ENCODE results near the gene PFKP.

PFKP gene

GRCh38 chr10:3179174-3179573 lies 111.8 kb downstream of the PFKP start:
- no peak overlapping the region for H3K4me3 ChIP-seq (ENCODE audit: low read depth, low read length)

- H3K4me3 ChIP-seq (ENCODE audit: low read depth, low read length), result no peak overlapping the region
Measured at GRCh38 chr10:3180355-3181025, 113.1 kb downstream of the PFKP start.

GRCh38 chr10:3185386-3185785 lies 118.0 kb downstream of the PFKP start:
- H3K4me3 ChIP-seq (ENCODE audit: low read depth, low read length), result no peak overlapping the region

- H3K4me3 ChIP-seq (ENCODE audit: low read depth, low read length), result no peak overlapping the region
Measured at GRCh38 chr10:3186368-3186767, 119.0 kb downstream of the PFKP start.

All from iPS-11a (cell line).